OCI-LY7 (cell line): ENCODE data around the gene ZNF555. TPM values are rescaled to one million over a fixed set of nuclear protein-coding genes. Genes with fewer than 3 reads are reported as not detected.

Source experiments
- BruUV-seq: library from RNA; stranded (reverse); fragments of 400-500 nt; replicated peaks from 2 replicates; lab custom pipeline; 2021; lab: Mats Ljungman, UMichigan
- CTCF ChIA-PET: fragments of 300-600 bp; sonication (Branson Sonifier 250); formaldehyde crosslinking; loops from one replicate; lab custom pipeline; 2022; ENCODE audit warnings: antibody characterized with exemption; ENCODE audit not compliant: unreplicated experiment; lab: Charles Lee
- POLR2A ChIA-PET: fragments of 300-600 bp; sonication (Branson Sonifier 250); formaldehyde crosslinking; loops from one replicate; lab custom pipeline; 2022; ENCODE audit warnings: antibody characterized with exemption; lab: Charles Lee
- DNase-seq: peaks from one replicate; pipeline ENCODE4 v3.0.0-alpha.2; 2015; ENCODE audit warnings: low spot score
- H2AFZ ChIP-seq: fragments of 200-600 bp; sonication (generic), shearing (Covaris generic); 2 replicates; pipeline ENCODE4 v1.6.1; 2014; ENCODE audit warnings: mild to moderate bottlenecking, antibody characterized with exemption, low read length, moderate library complexity
- H3K27ac ChIP-seq: fragments of 200-600 bp; sonication (generic); 2 replicates; pipeline ENCODE4 v1.5.1; 2014; ENCODE audit warnings: mixed run types, low read depth, mild to moderate bottlenecking, moderate library complexity, low read length, inconsistent platforms; ENCODE audit not compliant: poor library complexity, severe bottlenecking
- H3K36me3 ChIP-seq: fragments of 200-600 bp; sonication (generic); 2 replicates; pipeline ENCODE4 v1.6.1; 2014; ENCODE audit warnings: mild to moderate bottlenecking, antibody characterized with exemption, low read length, moderate library complexity, mixed read lengths; ENCODE audit not compliant: insufficient read depth
- H3K4me1 ChIP-seq: fragments of 200-600 bp; sonication (generic); 2 replicates; pipeline ENCODE4 v1.5.1; 2014; ENCODE audit warnings: mild to moderate bottlenecking, low read length; ENCODE audit not compliant: insufficient read depth, poor library complexity, severe bottlenecking
- H3K4me2 ChIP-seq: fragments of 200-600 bp; sonication (generic); 2 replicates; pipeline ENCODE4 v1.6.1; 2014; ENCODE audit warnings: mild to moderate bottlenecking, low read length
- H3K4me3 ChIP-seq: fragments of 200-600 bp; sonication (generic); 2 replicates; pipeline ENCODE4 v1.5.1; 2014; ENCODE audit warnings: mild to moderate bottlenecking, low read depth, low read length; ENCODE audit not compliant: poor library complexity, severe bottlenecking
- H3K79me2 ChIP-seq: fragments of 200-600 bp; sonication (generic); 2 replicates; pipeline ENCODE4 v1.6.1; 2016; ENCODE audit warnings: low read depth, mild to moderate bottlenecking, low read length, moderate library complexity, mixed read lengths; ENCODE audit not compliant: insufficient read depth
- H3K9me2 ChIP-seq: fragments of 200-600 bp; sonication (generic); 2 replicates; pipeline ENCODE4 v1.6.1; 2016; ENCODE audit warnings: mild to moderate bottlenecking, low read length, mixed read lengths; ENCODE audit not compliant: insufficient read depth
- H3K9me3 ChIP-seq: fragments of 200-600 bp; sonication (generic); 2 replicates; pipeline ENCODE4 v1.6.1; 2014; ENCODE audit warnings: mild to moderate bottlenecking, mixed run types, low read length, mixed read lengths
- H4K20me1 ChIP-seq: fragments of 200-600 bp; sonication (generic); 2 replicates; pipeline ENCODE4 v1.6.1; 2014; ENCODE audit warnings: mild to moderate bottlenecking, antibody characterized with exemption, low read length, moderate library complexity, mixed read lengths; ENCODE audit not compliant: insufficient read depth
- EZH2phosphoT487 ChIP-seq: fragments of 200-600 bp; sonication (generic); IDR thresholded peaks from 2 replicates; pipeline ENCODE4 v1.6.1; 2018; ENCODE audit warnings: low read depth, borderline replicate concordance, mild to moderate bottlenecking, mixed run types, antibody characterized with exemption, low read length, moderate library complexity, mixed read lengths
- intact Hi-C: fragments of 100-400 bp; cut with micrococcal nuclease; formaldehyde crosslinking; loops from one replicate; pipeline ENCODE4 v1.10.0; 2022; ENCODE audit not compliant: unreplicated experiment
- total RNA-seq, 2 experiments: library from RNA; depleted of rRNA in 1 of 2; stranded (reverse); fragments of >200 nt in 1 of 2; shearing (Covaris generic) in 1 of 2; gene quantifications; 2 replicates each; pipeline ENCODE4 v1.2.3, GENCODE V29; 2014 to 2022
- TF ChIP-seq, protein P1 (sequence below): fragments of 200-600 bp; sonication (generic); conservative IDR thresholded peaks from 2 replicates; pipeline ENCODE4 v1.5.1; 2014; ENCODE audit warnings: mild to moderate bottlenecking, antibody characterized with exemption, low read length, moderate library complexity, mixed read lengths

ZNF555 gene
- total RNA-seq, 2 experiments from 2014 or later: 2.4 to 5.1 TPM

DNA sequence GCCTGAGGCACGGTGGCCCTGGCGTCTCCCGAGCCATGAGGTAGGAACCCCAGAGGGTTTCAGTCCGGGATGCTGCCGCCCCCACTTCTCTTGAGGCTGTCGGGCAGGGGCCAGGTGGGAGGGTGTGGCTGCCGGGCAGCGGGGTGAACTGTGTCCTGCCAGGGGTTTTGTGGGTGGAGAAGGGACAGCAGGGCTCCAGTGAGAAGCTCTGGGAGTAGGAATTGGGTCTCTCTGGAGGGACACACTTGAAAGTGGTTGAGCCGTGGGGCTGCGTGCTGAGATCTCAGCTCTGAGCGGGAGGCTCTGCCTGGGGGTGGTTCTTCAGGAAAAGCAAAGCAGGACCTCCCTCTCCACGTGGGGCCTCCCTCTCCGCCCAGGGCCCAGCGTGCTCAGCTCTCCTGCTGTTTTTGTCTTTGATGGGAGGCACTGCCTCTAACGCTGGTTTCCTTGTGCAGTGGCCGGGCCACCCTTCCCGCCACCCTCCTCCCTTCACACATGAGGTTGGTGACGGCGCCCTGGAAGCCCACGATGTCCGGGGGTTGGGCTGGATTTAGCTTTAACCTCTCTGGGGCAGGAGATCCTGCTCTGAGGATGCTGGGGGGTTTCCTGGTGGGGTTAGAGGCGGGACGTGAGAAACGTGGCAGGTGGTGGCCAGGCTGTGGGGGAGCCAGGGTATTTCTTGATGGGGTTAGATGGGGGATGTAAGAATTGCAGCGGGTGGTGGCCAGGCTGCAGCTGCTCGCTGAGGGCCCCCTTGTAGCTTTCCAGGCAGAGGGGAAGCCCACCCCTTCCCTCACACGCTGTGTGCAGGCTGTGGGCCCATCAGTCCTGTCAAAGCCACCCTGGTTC, 36.9 kb upstream of the ZNF555 start:
- BruUV-seq: no TSS peak
- intact Hi-C loops: no loop called here
- POLR2A ChIA-PET: no interaction called here

DNA sequence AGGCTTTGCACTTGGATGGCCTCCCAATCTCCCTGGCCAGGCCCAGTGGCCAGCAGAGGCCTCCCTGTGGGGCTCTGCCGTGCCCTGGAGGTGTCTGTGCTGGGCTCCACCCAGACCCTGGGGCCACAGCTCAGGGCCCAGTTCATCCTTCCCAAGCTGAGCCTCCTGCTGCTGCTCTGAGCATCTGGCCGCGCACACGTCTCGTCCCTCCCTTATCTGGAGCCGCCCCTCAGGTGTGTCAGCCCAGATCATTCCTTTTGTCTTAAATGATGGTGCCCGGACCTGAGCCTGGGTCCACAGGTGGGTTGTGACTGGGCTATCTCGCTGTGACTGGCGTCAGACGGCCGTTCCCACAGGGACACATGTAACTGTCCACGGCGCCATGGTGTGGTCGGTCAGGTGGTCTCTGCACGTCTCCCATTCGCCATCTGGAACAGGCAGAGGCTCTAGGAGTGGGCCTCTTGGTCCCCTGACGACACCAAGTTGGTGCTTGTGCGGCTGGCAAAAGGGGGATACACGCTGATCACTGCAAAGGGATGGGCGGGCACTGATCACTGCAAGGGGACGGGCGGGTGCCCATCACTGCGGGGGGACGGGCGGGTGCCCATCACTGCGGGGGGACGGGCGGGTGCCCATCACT, 35.9 kb upstream of the ZNF555 start:
- H3K36me3 ChIP-seq: peaks cover 93% of the 10 kb centered on the region
- TF ChIP-seq, protein P1, sequence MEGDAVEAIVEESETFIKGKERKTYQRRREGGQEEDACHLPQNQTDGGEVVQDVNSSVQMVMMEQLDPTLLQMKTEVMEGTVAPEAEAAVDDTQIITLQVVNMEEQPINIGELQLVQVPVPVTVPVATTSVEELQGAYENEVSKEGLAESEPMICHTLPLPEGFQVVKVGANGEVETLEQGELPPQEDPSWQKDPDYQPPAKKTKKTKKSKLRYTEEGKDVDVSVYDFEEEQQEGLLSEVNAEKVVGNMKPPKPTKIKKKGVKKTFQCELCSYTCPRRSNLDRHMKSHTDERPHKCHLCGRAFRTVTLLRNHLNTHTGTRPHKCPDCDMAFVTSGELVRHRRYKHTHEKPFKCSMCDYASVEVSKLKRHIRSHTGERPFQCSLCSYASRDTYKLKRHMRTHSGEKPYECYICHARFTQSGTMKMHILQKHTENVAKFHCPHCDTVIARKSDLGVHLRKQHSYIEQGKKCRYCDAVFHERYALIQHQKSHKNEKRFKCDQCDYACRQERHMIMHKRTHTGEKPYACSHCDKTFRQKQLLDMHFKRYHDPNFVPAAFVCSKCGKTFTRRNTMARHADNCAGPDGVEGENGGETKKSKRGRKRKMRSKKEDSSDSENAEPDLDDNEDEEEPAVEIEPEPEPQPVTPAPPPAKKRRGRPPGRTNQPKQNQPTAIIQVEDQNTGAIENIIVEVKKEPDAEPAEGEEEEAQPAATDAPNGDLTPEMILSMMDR: no peak
- TF ChIP-seq EZH2phosphoT487: no peak

More for the DNA sequence above, 36.9 kb upstream of the ZNF555 start:
- Histone ChIP-seq H4K20me1 (no peaks in the 10 kb centered on the region), H3K27ac (no peak overlapping the region), H3K9me3 (no peaks in the 10 kb centered on the region), H3K4me2 (no peak overlapping the region), H3K79me2 (no peaks in the 10 kb centered on the region), H2AFZ (no peak overlapping the region), H3K9me2 (no peaks in the 10 kb centered on the region), H3K4me3 (no peak overlapping the region), H3K36me3 (peaks cover 92% of the 10 kb centered on the region), H3K4me1 (no peaks in the 10 kb centered on the region)
- TF ChIP-seq, protein P1: no peak
- DNase-seq: no peak
- CTCF ChIA-PET: no interaction called here

More for the DNA sequence above, 35.9 kb upstream of the ZNF555 start:
- Histone ChIP-seq H3K9me2 (no peaks in the 10 kb centered on the region), H3K9me3 (no peaks in the 10 kb centered on the region), H3K4me2 (no peak overlapping the region), H4K20me1 (no peaks in the 10 kb centered on the region), H2AFZ (no peak overlapping the region), H3K27ac (no peak overlapping the region), H3K4me3 (no peak overlapping the region), H3K79me2 (no peaks in the 10 kb centered on the region), H3K4me1 (no peaks in the 10 kb centered on the region)
- ChIA-PET POLR2A (no interaction called here), CTCF (no interaction called here)
- no peak for DNase-seq
- no TSS peak for BruUV-seq
- intact Hi-C loops: no loop called here
